RPMI8226 (cell line): ENCODE data around the gene PRCC.

Experiments
- DNase-seq: peaks from one replicate; pipeline ENCODE4 v3.0.0-alpha.2; 2015

PRCC gene

DNA sequence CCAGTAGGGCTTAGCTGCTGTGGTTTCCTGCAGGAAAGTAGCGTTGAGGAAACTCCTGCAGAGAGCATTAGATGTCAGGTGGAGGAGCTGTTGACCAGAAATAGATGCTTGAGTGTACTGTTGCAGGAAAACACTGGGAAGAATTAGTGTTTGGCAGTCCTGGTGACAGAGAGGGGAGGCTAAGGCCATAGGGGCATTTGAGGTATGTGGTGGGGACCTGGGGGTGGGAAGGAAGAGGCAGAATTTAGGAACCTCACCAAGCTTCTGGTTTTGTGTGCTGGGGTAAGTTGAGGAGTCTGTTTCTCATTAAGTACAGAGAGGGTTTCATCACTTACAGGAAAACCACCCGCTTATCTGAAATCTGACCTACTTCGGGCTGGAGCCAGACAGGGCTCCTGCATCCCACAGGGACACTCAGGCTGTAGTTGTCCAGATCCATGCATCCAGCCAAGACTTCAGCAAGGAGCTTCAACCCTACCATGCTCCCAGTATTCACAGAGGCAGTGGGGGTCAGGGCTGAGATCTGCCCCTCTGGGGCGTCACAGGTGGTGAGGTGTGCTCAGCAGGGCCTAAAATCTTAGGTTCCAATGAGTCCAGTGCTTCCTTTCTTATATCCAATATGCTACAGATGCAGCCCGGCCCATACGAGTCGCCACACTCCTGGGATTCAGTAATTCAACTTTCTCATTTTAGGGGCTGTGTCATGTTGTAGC lies 34.2 kb downstream of the PRCC start:
- DNase-seq: no peak

DNA sequence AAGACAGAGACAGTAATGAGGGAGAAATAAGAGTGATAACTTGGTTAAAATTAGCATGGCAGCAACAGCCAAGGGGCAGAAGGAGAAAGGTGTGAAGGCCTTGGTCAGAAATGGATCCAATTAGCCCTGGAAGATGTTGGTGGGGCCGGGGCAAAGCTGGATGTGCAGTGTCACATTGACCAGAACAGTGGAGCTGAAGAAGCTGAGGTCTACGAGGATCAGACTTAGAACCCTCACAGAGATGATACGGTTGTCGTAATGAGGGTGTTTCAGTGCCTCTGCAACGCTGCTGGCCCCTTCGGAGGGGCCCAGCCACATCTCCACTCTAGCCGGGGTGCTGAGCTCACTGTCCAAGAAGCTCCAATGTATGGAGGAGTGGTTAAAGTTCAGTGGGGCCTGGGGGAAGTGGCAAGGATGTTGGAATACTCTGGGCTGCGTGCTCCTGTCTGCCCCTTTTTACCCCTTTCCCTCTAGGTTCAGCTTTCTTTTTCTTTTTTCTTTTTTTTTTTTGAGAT lies 35.1 kb downstream of the PRCC start:
- DNase-seq: no peak

- no peak for DNase-seq
Measured at GRCh38 chr1:156803086-156803851, 35.9 kb downstream of the PRCC start.

- no peak for DNase-seq
Measured at GRCh38 chr1:156804026-156804425, 36.7 kb downstream of the PRCC start.

GRCh38 chr1:156804572-156805243 lies 37.4 kb downstream of the PRCC start:
- DNase-seq: peak; percentile 92

- DNase-seq: no peak
Measured at GRCh38 chr1:156805766-156806511, 38.6 kb downstream of the PRCC start.

DNA sequence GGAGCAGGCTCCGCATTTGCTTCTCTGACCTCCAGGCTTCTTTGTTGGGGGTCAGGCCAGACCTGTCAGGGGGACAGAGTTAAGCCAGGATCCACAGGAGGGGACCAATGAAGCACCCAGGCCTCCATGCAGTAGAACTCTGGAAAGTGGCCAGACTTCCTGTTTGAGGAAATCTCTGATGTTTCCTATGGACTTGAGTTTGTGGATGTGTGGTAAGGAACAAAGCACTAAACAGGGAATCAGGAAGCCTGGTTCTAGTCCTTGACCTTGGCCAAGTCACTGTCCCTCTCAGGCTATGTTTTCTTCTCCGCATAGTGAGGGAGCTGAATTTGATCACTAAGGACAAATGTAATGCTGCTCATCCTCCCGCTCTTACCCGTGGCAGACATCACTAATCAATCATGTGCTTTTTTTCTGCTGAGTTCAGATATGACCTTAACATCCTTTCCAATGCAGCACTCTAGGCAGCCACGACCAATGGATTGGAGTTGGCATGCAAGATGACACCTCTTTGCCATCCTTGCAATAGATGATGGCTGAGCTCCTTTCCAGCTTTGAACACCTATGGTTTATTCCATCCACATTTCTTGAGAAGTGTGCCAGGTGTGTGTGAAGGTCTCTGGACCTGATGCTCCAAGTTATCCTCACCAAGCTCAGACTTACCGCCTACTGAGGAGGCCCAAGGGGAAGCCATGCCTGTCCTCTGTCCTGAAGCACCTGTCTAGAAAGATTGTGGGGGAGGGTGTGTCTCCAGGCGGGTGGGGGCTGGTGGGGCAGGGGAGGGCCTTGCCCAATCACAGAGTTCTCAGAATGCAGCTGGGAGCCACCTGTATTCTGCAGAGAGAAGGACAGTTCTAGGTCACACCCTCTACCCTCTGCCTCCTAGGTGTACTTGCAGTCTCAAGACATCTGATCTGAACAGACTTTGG lies 39.4 kb downstream of the PRCC start:
- peak; percentile 51 for DNase-seq

DNA sequence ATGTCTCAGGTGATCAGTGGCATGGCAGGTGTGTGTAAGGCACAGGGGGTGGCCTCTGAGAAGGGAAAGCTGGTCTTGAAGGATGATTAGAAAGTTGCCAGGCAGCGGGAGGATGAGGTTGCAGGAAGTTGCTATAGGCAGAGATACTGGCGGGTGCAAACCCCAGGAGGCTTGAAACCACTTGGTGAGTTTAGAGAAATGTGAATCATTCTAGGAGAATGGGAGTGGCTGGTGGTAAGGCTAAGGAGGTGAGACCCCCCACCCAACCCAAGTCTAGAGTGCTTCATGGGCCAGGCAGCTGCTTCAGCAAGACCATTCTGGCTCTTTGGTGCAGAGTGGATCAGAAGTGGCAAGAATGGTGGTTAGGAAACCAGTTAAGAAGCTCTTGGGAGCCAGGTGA lies 40.3 kb downstream of the PRCC start:
- peak; percentile 20 for DNase-seq

- no peak for DNase-seq
Measured at GRCh38 chr1:156808186-156809030, 41.1 kb downstream of the PRCC start.

DNA sequence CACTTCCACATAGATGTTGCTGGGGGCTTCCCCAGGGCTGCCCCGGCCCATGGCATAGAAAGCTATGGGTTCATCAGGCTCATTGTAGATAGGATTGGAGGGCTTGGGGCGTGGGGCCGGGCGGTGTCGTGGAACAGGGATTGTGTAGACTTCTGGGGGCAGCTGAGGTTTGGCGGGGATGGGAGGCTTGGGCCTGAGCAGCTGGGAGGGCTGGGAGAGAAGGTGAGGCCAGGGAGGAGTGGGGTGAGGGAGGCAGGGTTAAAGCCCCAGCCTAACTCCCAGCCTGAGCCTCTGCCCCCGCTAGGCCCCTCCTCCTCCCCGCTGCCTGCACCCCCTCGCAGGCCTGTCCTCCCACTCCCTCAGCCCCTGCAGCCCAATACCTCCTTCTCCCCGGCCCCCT lies 41.9 kb downstream of the PRCC start:
- DNase-seq: no peak

DNA sequence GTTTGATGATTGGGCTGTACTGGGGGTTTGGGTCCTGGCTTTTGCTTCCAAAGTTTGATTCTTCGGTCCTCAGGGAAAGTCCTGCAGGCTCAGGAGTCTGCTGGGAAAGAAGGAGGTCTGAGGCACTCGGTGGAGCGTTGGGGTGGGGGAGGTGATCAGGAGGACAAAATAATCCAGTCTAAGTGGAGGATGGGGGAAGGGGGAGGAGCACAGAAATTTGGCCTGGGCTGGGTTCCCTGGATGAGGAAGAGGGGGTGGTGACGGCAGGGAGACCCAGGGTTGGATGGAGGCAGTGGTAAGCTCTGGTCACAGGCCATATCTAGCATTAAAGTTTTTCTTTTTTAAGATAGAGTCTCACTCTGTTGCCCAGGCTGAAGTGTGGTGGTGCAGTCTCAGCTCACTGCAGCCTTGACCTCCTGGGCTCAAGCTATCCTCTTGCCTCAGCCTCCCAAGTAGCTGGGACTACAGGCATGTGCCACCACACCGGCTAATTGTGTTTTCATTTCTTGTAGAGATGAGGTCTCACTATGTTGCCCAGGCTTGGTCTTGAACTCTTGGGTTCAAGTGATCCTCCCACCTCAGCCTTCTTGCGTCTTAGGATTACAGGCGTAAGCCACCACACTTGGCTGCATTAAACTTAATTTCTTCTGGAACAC lies 42.5 kb downstream of the PRCC start:
- no peak for DNase-seq

- no peak for DNase-seq
Measured at GRCh38 chr1:156811168-156811567, 43.8 kb downstream of the PRCC start.

GRCh38 chr1:156812293-156812990 lies 45.1 kb downstream of the PRCC start:
- DNase-seq: no peak

- DNase-seq: no peak
Measured at GRCh38 chr1:156813298-156813697, 46.0 kb downstream of the PRCC start.

GRCh38 chr1:156813750-156814570 lies 46.6 kb downstream of the PRCC start:
- peak; percentile 85 for DNase-seq

- DNase-seq: no peak
Measured at GRCh38 chr1:156814571-156815260, 47.4 kb downstream of the PRCC start.

GRCh38 chr1:156815307-156815826 lies 48.0 kb downstream of the PRCC start:
- no peak for DNase-seq

DNA sequence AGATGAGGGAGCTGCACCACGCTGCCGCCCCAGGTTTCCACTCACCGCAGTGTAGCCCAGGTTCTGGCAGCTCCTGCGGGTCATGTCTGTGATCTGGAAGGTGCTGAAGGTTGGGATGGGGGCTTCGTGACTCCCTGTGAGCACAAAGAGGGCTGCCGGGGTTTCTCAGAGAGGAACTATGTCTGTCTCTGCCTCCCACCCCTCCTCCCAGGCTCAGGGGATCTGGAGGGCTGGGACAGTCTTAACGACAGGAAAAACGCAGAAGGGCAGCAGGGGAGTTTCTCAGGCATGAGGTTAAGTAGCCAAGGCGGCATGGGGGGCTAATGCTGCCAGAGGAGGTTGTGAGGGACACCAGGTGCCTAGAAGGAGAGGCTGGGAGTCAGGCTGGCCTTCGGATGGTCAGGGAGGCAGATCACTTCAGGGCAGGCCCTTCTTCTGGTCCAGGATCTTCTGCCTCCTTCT lies 48.7 kb downstream of the PRCC start:
- DNase-seq: no peak
